Measurements from ENCODE around the gene HCST.
A peak's percentile ranks its signal among the peaks of the same experiment; 100 is the strongest.

The HCST gene

GRCh38 chr19:35879068-35879467 lies 23.3 kb upstream of the HCST start:
- TF ChIP-seq ZFHX2 (tag by site-specific recombination; conservative IDR thresholded peaks at IDR 0.05) (peak; percentile 75), PRDM4 (tag by site-specific recombination; IDR thresholded peaks at IDR 0.05) (no peak), EGR2 (tag by site-specific recombination; IDR thresholded peaks at IDR 0.05; ENCODE audit: low read depth) (peak; percentile 68), ZNF133 (tag by site-specific recombination; IDR thresholded peaks at IDR 0.05) (no peak), ZNF585B (tag by site-specific recombination; IDR thresholded peaks at IDR 0.05) (no peak)
- Histone ChIP-seq H3K4me3 (ENCODE audit: low read depth, low read length) (no peak overlapping the region), H3K36me3 (ENCODE audit: control insufficient read depth in 2 of 2, insufficient read depth in 1 of 2, low read length in 2 of 2) (peaks cover 0 to 17% of the 10 kb centered on the region in 2 experiments; a peak in 2 of 3 replicates), H3K9me3 (ENCODE audit: control insufficient read depth, insufficient read depth, low read depth, low read length) (no peaks in the 10 kb centered on the region; the same call in 1 of the 2 replicates), H3K4me1 (ENCODE audit: control insufficient read depth, insufficient read depth, low read length) (peaks cover 7% of the 10 kb centered on the region), H3K27ac (ENCODE audit: extremely low read depth, low read depth, low read length) (no peak overlapping the region)
- ChIA-PET CTCF (interaction anchor here (0.6 to 8.8 kb wide), 4 partner anchors 10 to 97 kb away, joined by 3 to 185 read pairs (median 8); partner anchors contain the start of gene APLP1), POLR2A (interaction anchor here (0.5 to 1.9 kb wide), 9 partner anchors 10 to 236 kb away, joined by 3 to 25 read pairs (median 3); partner anchors contain the start of genes APLP1, LIN37, NFKBID and POLR2I)

GRCh38 chr19:35879770-35880317 lies 22.5 kb upstream of the HCST start:
- Histone ChIP-seq H3K36me3 (ENCODE audit: control insufficient read depth in 2 of 2, insufficient read depth in 1 of 2, low read length in 2 of 2) (peaks cover 0 to 12% of the 10 kb centered on the region in 2 experiments; a peak in 2 of 3 replicates), H3K4me3 (ENCODE audit: low read depth, low read length) (no peak overlapping the region), H3K4me1 (ENCODE audit: control insufficient read depth, insufficient read depth, low read length) (peaks cover 7% of the 10 kb centered on the region), H3K9me3 (ENCODE audit: control insufficient read depth, insufficient read depth, low read depth, low read length) (no peaks in the 10 kb centered on the region; the same call in 1 of the 2 replicates), H3K27ac (ENCODE audit: extremely low read depth, low read depth, low read length) (no peak overlapping the region)
- CTCF ChIA-PET, result interaction anchor here (0.6 to 8.8 kb wide), 7 partner anchors 11 to 96 kb away, joined by 3 to 185 read pairs (median 3); partner anchors contain the start of gene APLP1
- POLR2A ChIA-PET, result interaction anchor here (0.5 to 1.9 kb wide), 10 partner anchors 11 to 235 kb away, joined by 3 to 25 read pairs (median 3); partner anchors contain the start of genes APLP1, LIN37, NFKBID and POLR2I
- TF ChIP-seq ZFHX2 (tag by site-specific recombination; conservative IDR thresholded peaks at IDR 0.05), result peak; percentile 41; the same call in 1 of the 2 replicates
- peak; percentile 91 for TF ChIP-seq ZXDB (tag by site-specific recombination; IDR thresholded peaks at IDR 0.05)
- no peak for TF ChIP-seq ZNF624 (tag by site-specific recombination; IDR thresholded peaks at IDR 0.05)
- peak; percentile 96 for TF ChIP-seq ZFP69B (tag by site-specific recombination; IDR thresholded peaks at IDR 0.05)
- peak; percentile 95 for TF ChIP-seq ZBTB48 (tag by site-specific recombination; IDR thresholded peaks at IDR 0.05)
- no peak for TF ChIP-seq ZNF530 (tag by site-specific recombination; IDR thresholded peaks at IDR 0.05; ENCODE audit: low read depth)
- TF ChIP-seq YY1 (tag by site-specific recombination; IDR thresholded peaks at IDR 0.05), result no peak
- TF ChIP-seq ZBTB7A (tag by site-specific recombination; IDR thresholded peaks at IDR 0.05; ENCODE audit: low read depth), result peak; percentile 88
- no peak for TF ChIP-seq ZNF16 (tag by site-specific recombination; IDR thresholded peaks at IDR 0.05; ENCODE audit: low read depth)
- peak; percentile 52; the same call in 1 of the 2 replicates for TF ChIP-seq ZNF843 (tag by site-specific recombination; IDR thresholded peaks at IDR 0.05)
- TF ChIP-seq ZNF24 (tag by site-specific recombination; IDR thresholded peaks at IDR 0.05), result peak; percentile 75; the same call in 1 of the 2 replicates
- peak; percentile 89 for TF ChIP-seq SP7 (tag by site-specific recombination; IDR thresholded peaks at IDR 0.05)
- no peak for TF ChIP-seq ZNF362 (tag by site-specific recombination; IDR thresholded peaks at IDR 0.05)
- peak; percentile 90 for TF ChIP-seq KLF7 (tag by site-specific recombination; IDR thresholded peaks at IDR 0.05; ENCODE audit: borderline replicate concordance)
- peak; percentile 87; the same call in 1 of the 2 replicates for TF ChIP-seq IKZF3 (tag by site-specific recombination; IDR thresholded peaks at IDR 0.05)
- peak; percentile 95 for TF ChIP-seq GLIS2 (tag by site-specific recombination; IDR thresholded peaks at IDR 0.05)
- peak; percentile 91 for TF ChIP-seq SP2 (tag by site-specific recombination; IDR thresholded peaks at IDR 0.05)
- 0 out of 2 replicates have a peak, but pooled peaks have one; percentile 15 for TF ChIP-seq ZNF398 (tag by site-specific recombination; IDR thresholded peaks at IDR 0.05)
- no peak for TF ChIP-seq ZNF211 (tag by site-specific recombination; IDR thresholded peaks at IDR 0.05; ENCODE audit: low read depth)
- peak; percentile 94 for TF ChIP-seq SP3 (tag by site-specific recombination; IDR thresholded peaks at IDR 0.05)
- no peak for TF ChIP-seq ZNF707 (tag by site-specific recombination; IDR thresholded peaks at IDR 0.05)
- TF ChIP-seq ZNF639 (tag by site-specific recombination; IDR thresholded peaks at IDR 0.05), result peak; percentile 74
- peak; percentile 83 for TF ChIP-seq ZIC2 (tag by site-specific recombination; IDR thresholded peaks at IDR 0.05)
- no peak for TF ChIP-seq ZNF701 (tag by site-specific recombination; IDR thresholded peaks at IDR 0.05)
- no peak for TF ChIP-seq ZNF146 (tag by site-specific recombination; IDR thresholded peaks at IDR 0.05)

Measured in HEK293 (cell line).